ENCODE data around the gene SLC22A16. TPM values are rescaled to one million over a fixed set of nuclear protein-coding genes. Genes with fewer than 3 reads are reported as not detected.

Gene SLC22A16
- total RNA-seq, 1 donor from 2014 or later = not detected

GRCh38 chr6:110449541-110449895, 26.9 kb downstream of the SLC22A16 start:
- intact Hi-C loops (cut with micrococcal nuclease) = no loop called here

- intact Hi-C loops (cut with micrococcal nuclease) = no loop called here
Measured at GRCh38 chr6:110448846-110449540, 27.4 kb downstream of the SLC22A16 start.

- intact Hi-C loops (cut with micrococcal nuclease) = no loop called here
Measured at GRCh38 chr6:110447761-110448160, 28.7 kb downstream of the SLC22A16 start.

DNA sequence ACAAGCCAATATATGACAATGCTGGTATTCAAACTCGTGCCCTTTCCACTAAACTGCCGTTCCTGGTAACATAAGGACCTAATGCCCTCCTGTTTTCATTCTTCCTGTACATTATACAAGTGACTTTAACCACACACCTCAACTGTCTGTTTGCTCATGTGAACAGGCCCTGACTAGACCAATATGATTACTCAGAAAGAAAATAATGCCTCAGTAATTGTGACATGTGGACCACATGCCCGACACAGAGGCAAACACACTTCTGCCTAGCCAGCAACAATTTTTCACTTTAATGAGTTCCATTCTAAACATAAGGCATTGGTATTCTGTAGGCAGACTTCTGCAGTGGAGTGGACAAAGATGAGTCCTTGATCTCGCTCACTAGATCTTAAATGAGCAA, 30.0 kb downstream of the SLC22A16 start:
- intact Hi-C loops (cut with micrococcal nuclease) = no loop called here

DNA sequence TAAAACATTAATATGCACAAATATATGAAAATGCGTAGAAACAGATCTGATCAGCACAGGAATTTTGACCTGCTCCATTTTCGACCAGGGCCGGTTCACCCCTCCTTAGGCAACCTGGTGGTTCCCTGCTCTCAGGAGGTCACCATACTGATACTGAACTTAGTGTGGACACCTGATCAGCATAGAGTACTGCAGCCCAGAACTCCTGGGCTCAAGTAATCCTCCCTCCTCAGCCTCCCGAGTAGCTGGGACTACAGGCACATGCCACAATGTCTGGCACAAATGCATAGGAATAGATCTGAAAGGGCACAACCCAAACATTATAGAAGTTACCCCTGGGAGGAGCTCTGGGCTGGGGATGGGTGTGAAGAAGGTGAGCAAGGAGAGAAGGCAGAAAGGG, 36.4 kb downstream of the SLC22A16 start:
- intact Hi-C loops (cut with micrococcal nuclease) = no loop called here

DNA sequence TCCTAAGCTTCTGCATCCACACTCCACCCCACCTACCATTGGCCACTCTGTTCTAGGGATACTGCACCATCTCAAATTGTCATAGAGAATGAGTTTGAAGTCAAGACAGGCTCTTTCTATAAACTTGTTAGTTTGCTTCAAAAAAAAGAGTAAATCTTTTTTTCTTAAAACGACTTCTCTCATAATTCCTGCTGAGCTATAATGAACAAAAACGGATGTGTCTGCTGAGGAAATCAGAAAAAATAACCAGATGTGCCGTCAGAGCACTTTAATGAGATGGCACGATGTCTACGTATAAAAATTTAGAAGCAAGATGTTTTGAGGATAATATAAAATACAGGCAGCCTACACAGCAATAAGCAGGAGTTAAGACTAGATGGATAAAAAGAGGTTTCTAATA, 37.1 kb downstream of the SLC22A16 start:
- intact Hi-C loops (cut with micrococcal nuclease) = no loop called here

DNA sequence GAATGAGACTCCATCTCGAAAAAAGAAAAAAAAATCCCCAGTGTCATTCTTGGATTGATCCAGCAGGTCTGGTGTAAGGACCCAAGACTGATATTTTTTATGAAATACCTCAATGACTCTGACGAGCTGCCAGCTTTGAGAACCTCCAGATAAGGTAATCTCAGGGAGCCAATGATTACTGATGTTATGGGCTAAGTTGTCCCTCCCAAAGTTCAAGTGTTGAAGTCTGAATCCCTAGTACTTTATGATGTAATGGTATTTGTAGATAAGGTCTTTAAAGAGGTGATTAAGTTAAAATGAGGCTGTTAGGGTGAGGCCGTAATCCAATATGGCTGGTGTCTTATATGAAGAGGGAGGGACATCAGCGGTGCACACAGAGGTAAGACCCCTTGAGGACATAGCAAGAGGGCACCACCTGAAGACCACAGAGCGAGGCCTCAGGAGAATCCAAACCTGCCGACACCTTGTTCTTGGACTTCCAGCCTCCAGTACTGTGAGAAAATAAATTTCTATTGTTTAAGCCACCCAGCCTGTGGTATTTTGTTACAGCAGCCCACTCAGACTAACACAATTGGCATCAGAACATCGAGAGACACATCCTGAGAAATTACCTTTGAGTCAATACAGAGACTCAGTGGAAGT, 41.3 kb downstream of the SLC22A16 start:
- intact Hi-C loops (cut with micrococcal nuclease) = no loop called here

GRCh38 chr6:110432285-110432900, 44.0 kb downstream of the SLC22A16 start:
- intact Hi-C loops (cut with micrococcal nuclease) = no loop called here

DNA sequence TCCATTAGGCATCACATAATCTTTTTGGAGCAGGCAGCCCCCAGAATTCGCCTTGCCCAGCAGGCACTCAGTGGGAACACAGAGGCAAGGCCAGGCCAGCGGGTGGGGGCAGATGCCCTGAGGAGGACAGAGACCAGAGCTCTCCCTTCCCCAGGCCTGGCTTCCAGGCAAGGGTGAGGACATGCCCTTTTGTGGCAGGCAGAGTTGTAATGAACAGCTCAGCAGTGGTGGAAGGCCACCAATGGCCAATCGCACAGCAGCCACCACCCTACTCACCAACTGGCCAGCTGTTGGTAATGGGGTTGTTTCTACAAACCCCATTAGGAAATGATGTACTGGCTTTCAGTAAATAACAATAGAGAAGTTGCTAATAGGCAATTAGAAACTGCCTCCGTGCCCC, 45.7 kb downstream of the SLC22A16 start:
- intact Hi-C loops (cut with micrococcal nuclease) = no loop called here

- intact Hi-C loops (cut with micrococcal nuclease) = no loop called here
Measured at GRCh38 chr6:110430236-110430635, 46.2 kb downstream of the SLC22A16 start.

DNA sequence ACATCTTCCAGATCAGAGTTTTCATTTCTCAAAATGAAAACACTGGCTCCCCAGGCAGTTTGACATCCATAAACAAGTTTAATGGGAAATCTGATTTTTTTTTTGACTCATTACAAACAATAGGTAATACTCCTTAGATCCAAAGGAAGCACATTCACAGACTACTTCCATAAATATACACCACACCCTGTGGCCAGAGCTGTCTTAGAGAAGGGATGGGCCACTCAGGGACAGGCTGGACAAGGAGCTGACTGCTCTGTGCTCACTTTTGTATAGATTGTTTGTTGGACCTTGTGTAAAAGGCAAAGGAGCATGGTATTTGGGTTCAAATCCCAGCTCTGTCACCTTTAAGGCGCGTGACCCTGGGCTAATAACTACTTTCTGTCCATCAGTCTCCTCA, 48.3 kb downstream of the SLC22A16 start:
- intact Hi-C loops (cut with micrococcal nuclease) = no loop called here

DNA sequence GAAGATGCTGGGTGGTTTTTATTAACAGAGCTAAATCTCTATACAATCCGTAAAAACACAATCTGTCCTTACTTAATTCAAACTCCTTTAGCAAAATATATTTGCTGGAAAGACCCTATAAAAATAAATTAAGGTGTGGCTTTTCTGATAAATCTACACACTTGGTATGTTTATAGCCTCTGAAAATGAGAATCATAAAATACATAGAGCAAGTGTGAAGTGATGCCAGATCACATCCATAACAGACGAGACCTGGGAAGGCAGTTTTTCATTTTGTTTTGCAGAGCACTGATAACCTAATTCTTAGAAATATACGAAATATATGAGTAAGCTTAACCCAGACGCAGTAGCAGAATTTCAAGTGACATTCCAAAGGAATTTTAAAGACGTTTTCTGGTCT, 50.6 kb downstream of the SLC22A16 start:
- intact Hi-C loops (cut with micrococcal nuclease) = no loop called here

GRCh38 chr6:110422444-110422822, 54.0 kb downstream of the SLC22A16 start:
- intact Hi-C loops (cut with micrococcal nuclease) = no loop called here

GRCh38 chr6:110421749-110422443, 54.5 kb downstream of the SLC22A16 start:
- intact Hi-C loops (cut with micrococcal nuclease) = no loop called here

DNA sequence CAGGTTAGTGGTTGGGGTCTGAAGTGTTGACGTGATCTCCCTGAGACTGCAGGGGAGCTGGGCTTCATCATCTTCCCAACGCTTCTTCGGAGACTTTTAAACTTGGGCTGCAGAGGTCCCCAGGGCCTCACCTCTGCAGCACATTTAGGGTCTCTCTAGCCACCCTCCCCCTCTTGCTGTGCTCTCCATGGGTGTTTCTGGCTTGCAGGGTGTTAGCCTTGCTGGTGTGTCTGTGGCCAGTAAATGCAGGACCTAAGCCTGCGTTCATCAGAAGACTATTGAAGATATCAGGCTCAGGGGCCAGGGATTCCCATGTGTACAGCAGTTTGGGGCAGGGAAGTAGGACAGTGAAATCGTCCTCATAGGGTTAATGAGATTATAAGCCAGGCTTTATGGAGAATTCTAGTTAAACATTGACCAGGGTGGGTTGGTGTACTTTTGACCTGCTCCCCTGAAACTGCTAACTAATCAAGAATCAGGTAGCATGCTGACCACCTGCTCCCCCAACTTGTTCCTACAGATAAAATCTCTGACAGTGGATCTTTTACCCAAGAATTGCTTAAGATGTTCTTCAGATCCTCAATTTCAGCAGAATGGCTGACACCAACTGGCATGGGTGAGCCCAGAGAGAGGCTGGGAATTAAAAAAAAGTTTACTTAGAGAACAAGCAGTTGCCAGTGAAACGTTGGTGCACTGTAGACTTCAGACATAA, 57.2 kb downstream of the SLC22A16 start:
- intact Hi-C loops (cut with micrococcal nuclease) = no loop called here

- intact Hi-C loops (cut with micrococcal nuclease) = no loop called here
Measured at GRCh38 chr6:110418594-110418993, 57.8 kb downstream of the SLC22A16 start.

- intact Hi-C loops (cut with micrococcal nuclease) = no loop called here
Measured at GRCh38 chr6:110415086-110415916, 61.1 kb downstream of the SLC22A16 start, which contains the start of gene DDO. TSS of gene DDO (minus strand) at chr6:110415575. CDS start at chr6:110413462, 2,113 bp downstream.

DNA sequence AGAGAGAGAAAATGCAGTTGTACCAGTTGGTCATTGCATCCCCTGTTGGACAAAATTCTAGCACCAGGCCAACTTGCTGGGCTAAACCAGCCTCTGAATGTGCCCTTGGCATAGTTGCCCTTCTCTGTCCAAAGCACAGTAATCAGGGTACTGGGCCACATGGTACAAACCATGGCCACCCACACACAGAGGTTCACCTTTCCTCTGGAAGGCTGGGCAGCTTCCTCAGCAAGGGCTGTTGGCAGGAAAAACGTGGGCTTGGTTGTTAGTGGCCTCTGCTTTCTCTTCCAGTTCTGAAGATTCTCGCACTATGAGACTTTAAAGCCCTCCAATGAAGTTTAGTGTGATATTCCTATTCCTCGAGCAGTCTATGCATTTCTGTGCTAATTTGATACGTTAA, 61.7 kb downstream of the SLC22A16 start:
- intact Hi-C loops (cut with micrococcal nuclease) = no loop called here

GRCh38 chr6:110412360-110412759, 64.1 kb downstream of the SLC22A16 start:
- intact Hi-C loops (cut with micrococcal nuclease) = no loop called here

DNA sequence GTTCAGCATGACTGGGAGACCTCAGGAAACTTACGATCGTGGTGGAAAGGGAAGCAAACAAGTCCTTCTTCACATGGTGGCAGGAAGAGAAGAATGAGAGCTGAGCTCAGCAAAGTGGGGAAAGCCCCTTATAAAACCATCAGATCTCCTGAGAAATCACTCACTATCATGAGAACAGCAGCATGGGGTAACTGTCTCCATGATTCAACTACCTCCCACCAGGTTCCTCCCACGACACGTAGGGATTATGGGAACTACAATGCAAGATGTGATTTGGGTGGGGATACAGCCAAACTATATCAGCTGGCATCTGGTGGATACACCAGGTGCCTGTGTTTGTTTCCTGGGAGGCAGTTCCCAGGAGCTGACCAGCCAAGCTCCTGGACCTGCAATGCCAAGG, 65.9 kb downstream of the SLC22A16 start:
- intact Hi-C loops (cut with micrococcal nuclease) = no loop called here

- intact Hi-C loops (cut with micrococcal nuclease) = no loop called here
Measured at GRCh38 chr6:110409794-110410193, 66.6 kb downstream of the SLC22A16 start.
